Measurements from ENCODE around the gene EFTUD2. TPM values are rescaled to one million over a fixed set of nuclear protein-coding genes. Genes with fewer than 3 reads are reported as not detected.

Gene EFTUD2
- total and polyA plus RNA-seq, 4 donors = 19.8 to 84.3 (median 33.3) TPM

GRCh38 chr17:44829523-44830358 lies 69.5 kb downstream of the EFTUD2 start, which contains the start of gene GJC1 (continued):
- no peak for TF ChIP-seq GABPA (IDR thresholded peaks at IDR 0.05 in 1 of 2, conservative IDR thresholded peaks at IDR 0.05 in 1 of 2)
- no peak for TF ChIP-seq MAX (IDR thresholded peaks at IDR 0.05)
- TF ChIP-seq RAD21 (IDR thresholded peaks at IDR 0.05) = no peak
- no peak for TF ChIP-seq SP1 (IDR thresholded peaks at IDR 0.05)
- TF ChIP-seq JUND (IDR thresholded peaks at IDR 0.05) = no peak
- no peak for TF ChIP-seq YY1 (IDR thresholded peaks at IDR 0.05)
- no peak for TF ChIP-seq NR2F2 (IDR thresholded peaks at IDR 0.05)
- no peak for TF ChIP-seq HNF4G (IDR thresholded peaks at IDR 0.05)
- no peak for TF ChIP-seq EGR1 (IDR thresholded peaks at IDR 0.05; ENCODE audit: low read depth in 2 of 2)
- no peak for TF ChIP-seq TAF1 (conservative IDR thresholded peaks at IDR 0.05)

- TF ChIP-seq HNF4G (IDR thresholded peaks at IDR 0.05) (no peak), NR2F2 (IDR thresholded peaks at IDR 0.05) (no peak)
- TF ChIP-seq, protein P1, sequence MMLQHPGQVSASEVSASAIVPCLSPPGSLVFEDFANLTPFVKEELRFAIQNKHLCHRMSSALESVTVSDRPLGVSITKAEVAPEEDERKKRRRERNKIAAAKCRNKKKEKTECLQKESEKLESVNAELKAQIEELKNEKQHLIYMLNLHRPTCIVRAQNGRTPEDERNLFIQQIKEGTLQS (IDR thresholded peaks at IDR 0.05) = no peak
- TF ChIP-seq, protein P2, sequence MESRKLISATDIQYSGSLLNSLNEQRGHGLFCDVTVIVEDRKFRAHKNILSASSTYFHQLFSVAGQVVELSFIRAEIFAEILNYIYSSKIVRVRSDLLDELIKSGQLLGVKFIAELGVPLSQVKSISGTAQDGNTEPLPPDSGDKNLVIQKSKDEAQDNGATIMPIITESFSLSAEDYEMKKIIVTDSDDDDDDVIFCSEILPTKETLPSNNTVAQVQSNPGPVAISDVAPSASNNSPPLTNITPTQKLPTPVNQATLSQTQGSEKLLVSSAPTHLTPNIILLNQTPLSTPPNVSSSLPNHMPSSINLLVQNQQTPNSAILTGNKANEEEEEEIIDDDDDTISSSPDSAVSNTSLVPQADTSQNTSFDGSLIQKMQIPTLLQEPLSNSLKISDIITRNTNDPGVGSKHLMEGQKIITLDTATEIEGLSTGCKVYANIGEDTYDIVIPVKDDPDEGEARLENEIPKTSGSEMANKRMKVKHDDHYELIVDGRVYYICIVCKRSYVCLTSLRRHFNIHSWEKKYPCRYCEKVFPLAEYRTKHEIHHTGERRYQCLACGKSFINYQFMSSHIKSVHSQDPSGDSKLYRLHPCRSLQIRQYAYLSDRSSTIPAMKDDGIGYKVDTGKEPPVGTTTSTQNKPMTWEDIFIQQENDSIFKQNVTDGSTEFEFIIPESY (IDR thresholded peaks at IDR 0.05) = no peak
- WGBS = 11% methylated on average over 21 of the region's 21 CpGs
- no peaks in the 10 kb centered on the region for H3K9me3 ChIP-seq (ENCODE audit: control insufficient read depth in 4 of 4, low read length in 3 of 4)
- DNase-seq (ENCODE audit: low spot score) = no peak
- H3K36me3 ChIP-seq (ENCODE audit: control insufficient read depth in 4 of 4, insufficient read depth in 3 of 4, low read depth in 1 of 4, low read length in 3 of 4) = no peaks in the 10 kb centered on the region
- peaks cover 0 to 10% (median 2%) of the 10 kb centered on the region in 4 donors for H3K27me3 ChIP-seq (ENCODE audit: control insufficient read depth in 4 of 4, insufficient read depth in 4 of 4, low read length in 3 of 4)
- peak overlapping the region in 1 of 3 donors; percentile 69 for H3K4me3 ChIP-seq (ENCODE audit: low read depth in 1 of 3, low read length in 3 of 3)
- H3K27ac ChIP-seq (ENCODE audit: low read depth in 1 of 2, low read length in 2 of 2) = peak overlapping the region in 1 of 2 donors; percentile 12
- H3K9ac ChIP-seq (ENCODE audit: low read depth in 1 of 2, low read length in 2 of 2) = peak overlapping the region in 1 of 2 donors; percentile 38
- H3K4me1 ChIP-seq (ENCODE audit: control insufficient read depth in 4 of 4, insufficient read depth in 4 of 4, low read length in 3 of 4) = peaks cover 10 to 12% (median 11%) of the 10 kb centered on the region in 4 donors
Measured at GRCh38 chr17:44828919-44829522, 70.2 kb downstream of the EFTUD2 start.

GRCh38 chr17:44827863-44828262 lies 71.4 kb downstream of the EFTUD2 start:
- Histone ChIP-seq H3K9me3 (ENCODE audit: control insufficient read depth in 4 of 4, low read length in 3 of 4) (no peaks in the 10 kb centered on the region), H3K9ac (ENCODE audit: low read depth in 1 of 2, low read length in 2 of 2) (no peak overlapping the region), H3K27ac (ENCODE audit: low read depth in 1 of 2, low read length in 2 of 2) (no peak overlapping the region), H3K4me1 (ENCODE audit: control insufficient read depth in 4 of 4, insufficient read depth in 4 of 4, low read length in 3 of 4) (peaks cover 10 to 12% (median 11%) of the 10 kb centered on the region in 4 donors), H3K4me3 (ENCODE audit: low read depth in 1 of 3, low read length in 3 of 3) (no peak overlapping the region), H3K27me3 (ENCODE audit: control insufficient read depth in 4 of 4, insufficient read depth in 4 of 4, low read length in 3 of 4) (peaks cover 0 to 9% (median 3%) of the 10 kb centered on the region in 4 donors), H3K36me3 (ENCODE audit: control insufficient read depth in 4 of 4, insufficient read depth in 3 of 4, low read depth in 1 of 4, low read length in 3 of 4) (no peaks in the 10 kb centered on the region)
- DNase-seq (ENCODE audit: low spot score) = no peak
- WGBS = 67% methylated on average over 1 of the region's 1 CpG
- no peak for TF ChIP-seq HNF4A (conservative IDR thresholded peaks at IDR 0.05)
- no peak for TF ChIP-seq TAF1 (conservative IDR thresholded peaks at IDR 0.05)
- no peak for TF ChIP-seq GABPA (IDR thresholded peaks at IDR 0.05 in 1 of 2, conservative IDR thresholded peaks at IDR 0.05 in 1 of 2)
- TF ChIP-seq EGR1 (IDR thresholded peaks at IDR 0.05; ENCODE audit: low read depth in 2 of 2) = no peak
- TF ChIP-seq SP1 (IDR thresholded peaks at IDR 0.05) = no peak

Data from liver (tissue), 9 donors.